ENCODE results near the gene CYP4F3.

- TF ChIP-seq EZH2 (IDR thresholded peaks at IDR 0.05; ENCODE audit: low read depth): no peak
- TF ChIP-seq CTCF (conservative IDR thresholded peaks at IDR 0.05): no peak
Observed at GRCh38 chr19:15628236-15629002, 12.3 kb upstream of the CYP4F3 start.

Measured in PC-9 (cell line).